ENCODE data around the gene DGKK. TPM values are rescaled to one million over a fixed set of nuclear protein-coding genes. Genes with fewer than 3 reads are reported as not detected.

The DGKK gene
- total RNA-seq (2014; rRNA removed; shearing (Covaris generic); ENCODE audit: low replicate concordance): not detected in 2 replicates

- no peak for DNase-seq (ENCODE audit: low read depth)
- in situ Hi-C loops (cut with HindIII; ENCODE audit: low pct_unique_long_range_greater_than_20kb, low sequenced_read_pairs): no loop called here
Measured at GRCh38 chrX:50470103-50471031, at the start of gene DGKK. TSS of gene DGKK (minus strand) at chrX:50470825. CDS start at chrX:50470678, 147 bp downstream.

DNA sequence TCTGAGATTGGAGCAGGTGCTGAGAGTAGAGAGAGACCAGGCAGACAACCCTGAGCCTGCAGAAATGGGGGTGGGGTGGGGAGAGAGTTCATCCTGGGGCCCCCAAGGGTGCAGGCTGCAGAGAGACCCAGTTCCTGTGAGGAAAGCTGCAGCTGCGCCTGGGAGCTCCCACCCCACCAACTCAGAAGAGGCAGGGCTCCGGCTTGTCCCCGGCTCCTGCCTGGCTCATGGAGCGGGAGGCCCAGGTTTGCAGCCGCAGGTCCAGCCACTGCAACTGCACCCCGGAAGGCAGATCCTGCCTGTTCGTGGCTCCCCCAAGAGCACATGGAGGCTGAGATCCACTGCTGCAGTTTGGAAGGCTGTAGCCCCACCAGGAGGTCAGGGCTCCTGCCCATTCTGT, 44.2 kb upstream of the DGKK start:
- no peak for DNase-seq (ENCODE audit: low read depth)
- in situ Hi-C loops (cut with HindIII; ENCODE audit: low pct_unique_long_range_greater_than_20kb, low sequenced_read_pairs): no loop called here

GRCh38 chrX:50497114-50497513, 26.5 kb upstream of the DGKK start:
- no peak for DNase-seq (ENCODE audit: low read depth)
- in situ Hi-C loops (cut with HindIII; ENCODE audit: low pct_unique_long_range_greater_than_20kb, low sequenced_read_pairs): no loop called here

GRCh38 chrX:50495616-50496015, 25.0 kb upstream of the DGKK start:
- DNase-seq (ENCODE audit: low read depth): no peak
- in situ Hi-C loops (cut with HindIII; ENCODE audit: low pct_unique_long_range_greater_than_20kb, low sequenced_read_pairs): no loop called here

- no peak for DNase-seq (ENCODE audit: low read depth)
- in situ Hi-C loops (cut with HindIII; ENCODE audit: low pct_unique_long_range_greater_than_20kb, low sequenced_read_pairs): no loop called here
Measured at GRCh38 chrX:50492720-50493119, 22.1 kb upstream of the DGKK start.

GRCh38 chrX:50484662-50485061, 14.0 kb upstream of the DGKK start:
- no peak for DNase-seq (ENCODE audit: low read depth)
- in situ Hi-C loops (cut with HindIII; ENCODE audit: low pct_unique_long_range_greater_than_20kb, low sequenced_read_pairs): no loop called here

DNA sequence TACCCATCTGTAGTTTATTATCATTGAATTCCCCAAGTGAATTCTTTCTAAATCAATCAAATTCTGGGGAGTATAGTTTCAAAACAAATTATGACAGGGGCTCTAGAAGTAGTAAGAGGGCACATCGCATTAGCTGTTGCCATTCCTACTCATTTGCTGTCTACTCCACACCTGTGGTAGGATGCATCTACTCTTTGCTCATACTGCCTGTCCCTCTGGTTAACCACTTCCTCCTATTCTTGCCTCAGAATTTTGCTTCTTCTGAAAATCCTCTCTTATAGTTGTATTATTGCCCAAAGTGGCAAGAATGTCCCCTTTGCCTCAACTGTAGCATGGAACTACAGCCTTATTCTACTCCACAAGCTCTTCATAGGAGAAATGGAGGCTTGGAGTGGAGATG, 12.7 kb upstream of the DGKK start:
- in situ Hi-C loops (cut with HindIII; ENCODE audit: low pct_unique_long_range_greater_than_20kb, low sequenced_read_pairs): no loop called here
- DNase-seq (ENCODE audit: low read depth): no peak

DNA sequence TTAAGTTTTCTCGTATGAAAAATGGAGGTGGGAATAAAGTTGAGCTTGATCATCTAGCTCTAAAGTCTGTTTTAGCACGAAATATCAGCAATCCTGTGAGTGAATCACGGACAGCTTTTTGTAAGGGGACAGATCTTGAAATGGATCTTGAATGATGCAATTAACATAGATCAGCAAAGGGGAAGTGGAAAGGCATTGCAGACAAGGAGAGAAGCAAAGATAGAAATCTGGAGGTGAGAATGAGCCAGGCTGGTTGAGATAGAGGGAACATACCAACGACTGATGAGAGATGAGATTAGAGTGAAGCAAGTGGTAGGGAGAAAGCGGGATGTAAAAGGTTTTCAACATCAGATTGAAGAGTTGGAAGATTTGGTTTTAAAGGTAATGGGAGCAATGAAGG, 4.6 kb upstream of the DGKK start:
- DNase-seq (ENCODE audit: low read depth): no peak
- in situ Hi-C loops (cut with HindIII; ENCODE audit: low pct_unique_long_range_greater_than_20kb, low sequenced_read_pairs): no loop called here

DNA sequence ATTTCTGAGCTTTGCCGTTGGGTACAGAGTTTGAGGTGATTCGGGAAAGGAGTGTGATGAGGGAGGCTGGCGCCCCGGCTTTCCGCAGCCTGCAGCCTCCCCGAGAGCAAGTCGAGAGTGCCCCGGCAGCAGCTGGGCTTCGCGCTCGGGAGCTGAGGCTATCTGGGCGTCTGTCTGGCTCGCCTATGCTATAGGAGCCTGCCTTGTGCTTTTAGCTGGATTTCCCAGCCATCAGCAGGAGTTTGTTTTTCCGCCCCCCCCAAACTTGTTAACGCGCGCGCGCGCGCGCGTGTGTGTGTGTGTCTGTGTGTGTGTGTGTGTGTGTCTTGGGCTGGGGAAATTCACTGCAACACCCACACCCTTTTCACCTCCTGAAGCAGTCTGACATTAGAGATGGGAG, 765 bp upstream of the DGKK start:
- DNase-seq (ENCODE audit: low read depth): no peak
- in situ Hi-C loops (cut with HindIII; ENCODE audit: low pct_unique_long_range_greater_than_20kb, low sequenced_read_pairs): no loop called here

DNA sequence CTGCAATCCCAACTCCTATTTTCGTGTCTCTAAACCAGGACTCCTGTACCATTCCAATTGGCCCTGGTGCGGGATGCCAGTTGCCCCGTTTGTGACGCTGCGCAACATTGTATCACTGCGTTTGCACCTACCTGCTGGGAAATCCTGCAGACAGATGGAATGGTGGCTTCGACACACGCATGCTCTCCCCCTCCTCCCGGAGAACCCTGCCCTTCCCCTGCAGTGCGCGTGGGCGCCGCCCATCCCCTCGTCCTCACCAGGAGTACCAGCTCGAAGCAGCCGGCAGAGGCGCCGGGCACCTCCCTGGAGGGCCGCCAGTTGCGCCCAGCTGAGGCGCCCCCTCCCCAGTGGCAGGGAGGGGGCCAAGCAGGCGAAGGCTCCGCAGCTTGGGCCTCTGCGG, 1.4 kb downstream of the DGKK start:
- in situ Hi-C loops (cut with HindIII; ENCODE audit: low pct_unique_long_range_greater_than_20kb, low sequenced_read_pairs): no loop called here
- DNase-seq (ENCODE audit: low read depth): no peak

DNA sequence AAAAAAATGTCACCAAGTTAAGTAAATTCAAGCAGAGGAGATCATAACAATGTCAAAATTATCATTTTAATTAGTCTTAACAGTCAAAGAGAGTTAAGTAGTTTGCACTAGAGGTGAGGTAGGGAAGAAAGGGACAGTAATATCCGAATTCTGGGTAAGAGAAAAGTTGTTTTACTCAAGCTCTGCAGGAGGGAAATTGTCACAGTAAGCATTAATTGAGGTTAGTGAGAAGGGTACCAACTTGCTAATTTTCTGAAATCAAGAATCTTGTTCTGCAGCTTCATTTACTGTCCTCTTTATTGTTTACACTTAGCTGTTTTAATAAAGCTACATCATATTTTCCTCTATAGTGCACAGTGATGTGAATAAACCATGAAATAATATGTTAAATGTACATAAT, 11.0 kb downstream of the DGKK start:
- in situ Hi-C loops (cut with HindIII; ENCODE audit: low pct_unique_long_range_greater_than_20kb, low sequenced_read_pairs): no loop called here
- DNase-seq (ENCODE audit: low read depth): no peak

DNA sequence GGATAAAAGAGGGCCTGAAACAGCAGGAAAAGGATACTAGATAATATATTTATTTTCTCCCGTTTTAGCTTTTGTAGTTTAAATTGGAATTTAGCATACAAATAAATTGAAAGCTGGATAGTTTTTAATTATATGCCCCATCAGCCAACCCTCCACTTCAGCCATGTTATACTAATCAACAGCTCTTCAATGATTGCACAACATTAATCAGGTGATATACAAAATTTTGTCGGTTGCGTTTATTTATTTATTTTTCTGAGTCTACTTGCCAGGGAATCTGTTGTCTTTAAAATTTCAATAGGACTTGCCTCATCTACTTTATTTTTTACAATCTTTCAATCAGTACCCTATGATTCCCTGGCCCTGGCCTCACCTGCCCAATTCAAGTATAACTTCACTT, 12.1 kb downstream of the DGKK start:
- DNase-seq (ENCODE audit: low read depth): no peak
- in situ Hi-C loops (cut with HindIII; ENCODE audit: low pct_unique_long_range_greater_than_20kb, low sequenced_read_pairs): no loop called here

- no peak for DNase-seq (ENCODE audit: low read depth)
- in situ Hi-C loops (cut with HindIII; ENCODE audit: low pct_unique_long_range_greater_than_20kb, low sequenced_read_pairs): no loop called here
Measured at GRCh38 chrX:50456712-50457484, 13.7 kb downstream of the DGKK start.

DNA sequence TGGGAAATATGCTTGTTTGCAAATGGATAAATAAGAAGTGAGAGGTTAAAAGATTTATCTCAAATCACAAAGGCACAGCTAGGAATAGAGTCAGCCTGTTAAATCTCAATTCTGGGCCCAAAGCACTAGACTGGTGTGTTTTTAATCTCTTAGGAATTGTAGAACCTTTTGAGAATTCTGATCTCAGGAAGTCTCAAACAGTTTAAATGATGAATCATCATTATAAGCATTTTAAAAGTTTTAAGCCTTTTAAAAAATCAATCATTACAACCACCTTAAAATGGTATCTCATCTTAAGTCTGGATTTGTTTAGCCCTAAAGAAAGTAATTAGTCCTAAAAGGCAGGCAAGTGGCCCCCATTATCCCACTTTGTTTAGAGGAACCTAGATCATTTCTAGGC, 17.8 kb downstream of the DGKK start:
- in situ Hi-C loops (cut with HindIII; ENCODE audit: low pct_unique_long_range_greater_than_20kb, low sequenced_read_pairs): no loop called here
- DNase-seq (ENCODE audit: low read depth): no peak

DNA sequence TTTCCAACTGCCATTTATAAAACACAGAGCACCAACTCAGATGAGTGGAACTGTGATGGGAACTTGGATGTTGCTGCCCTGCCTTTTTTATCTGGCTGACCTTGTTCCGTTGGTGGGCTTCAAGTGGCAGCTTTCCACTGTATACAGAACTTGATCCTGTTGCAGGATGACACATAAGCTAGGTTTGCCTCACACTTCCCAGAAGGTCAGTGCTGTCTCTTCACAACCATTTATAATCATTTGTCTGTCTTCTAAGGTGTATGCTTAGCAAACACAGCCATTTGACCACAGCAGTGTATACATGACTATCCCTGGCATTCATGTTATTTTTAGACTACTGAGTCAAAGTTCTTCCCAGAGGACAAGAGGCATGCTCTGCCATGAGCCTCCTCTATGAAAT, 20.3 kb downstream of the DGKK start:
- no peak for DNase-seq (ENCODE audit: low read depth)
- in situ Hi-C loops (cut with HindIII; ENCODE audit: low pct_unique_long_range_greater_than_20kb, low sequenced_read_pairs): no loop called here

DNA sequence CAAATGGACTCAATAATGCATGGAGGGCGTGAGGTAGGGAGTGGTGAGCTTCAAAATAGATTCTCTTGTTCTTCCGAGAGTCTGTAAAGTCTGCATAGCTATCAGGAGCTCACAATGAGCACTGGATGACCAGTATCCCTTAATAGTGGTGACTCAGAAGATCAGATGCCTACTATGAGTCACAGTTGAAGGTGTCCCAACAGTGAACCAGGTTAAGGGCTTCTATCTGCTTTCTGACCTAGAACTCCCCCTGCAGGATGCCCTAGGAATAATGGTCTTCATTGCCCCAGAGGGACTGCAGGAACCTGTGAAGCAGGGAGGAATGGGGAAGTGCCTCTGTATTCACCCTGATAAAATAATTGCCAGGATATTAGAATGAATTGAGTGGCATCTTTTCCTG, 22.1 kb downstream of the DGKK start:
- in situ Hi-C loops (cut with HindIII; ENCODE audit: low pct_unique_long_range_greater_than_20kb, low sequenced_read_pairs): no loop called here
- DNase-seq (ENCODE audit: low read depth): peak; percentile 40

- DNase-seq (ENCODE audit: low read depth): no peak
- in situ Hi-C loops (cut with HindIII; ENCODE audit: low pct_unique_long_range_greater_than_20kb, low sequenced_read_pairs): no loop called here
Measured at GRCh38 chrX:50447535-50447934, 23.1 kb downstream of the DGKK start.

- DNase-seq (ENCODE audit: low read depth): no peak
- in situ Hi-C loops (cut with HindIII; ENCODE audit: low pct_unique_long_range_greater_than_20kb, low sequenced_read_pairs): no loop called here
Measured at GRCh38 chrX:50442426-50443116, 28.1 kb downstream of the DGKK start.

GRCh38 chrX:50436797-50437196, 33.8 kb downstream of the DGKK start:
- DNase-seq (ENCODE audit: low read depth): no peak
- in situ Hi-C loops (cut with HindIII; ENCODE audit: low pct_unique_long_range_greater_than_20kb, low sequenced_read_pairs): no loop called here
